EH (cell line): ENCODE data around the gene DOK1.

Experiments used
- DNase-seq: peaks from one replicate; pipeline ENCODE4 v3.0.0-alpha.2; 2015; ENCODE audit warnings: low read depth

Gene DOK1

DNA sequence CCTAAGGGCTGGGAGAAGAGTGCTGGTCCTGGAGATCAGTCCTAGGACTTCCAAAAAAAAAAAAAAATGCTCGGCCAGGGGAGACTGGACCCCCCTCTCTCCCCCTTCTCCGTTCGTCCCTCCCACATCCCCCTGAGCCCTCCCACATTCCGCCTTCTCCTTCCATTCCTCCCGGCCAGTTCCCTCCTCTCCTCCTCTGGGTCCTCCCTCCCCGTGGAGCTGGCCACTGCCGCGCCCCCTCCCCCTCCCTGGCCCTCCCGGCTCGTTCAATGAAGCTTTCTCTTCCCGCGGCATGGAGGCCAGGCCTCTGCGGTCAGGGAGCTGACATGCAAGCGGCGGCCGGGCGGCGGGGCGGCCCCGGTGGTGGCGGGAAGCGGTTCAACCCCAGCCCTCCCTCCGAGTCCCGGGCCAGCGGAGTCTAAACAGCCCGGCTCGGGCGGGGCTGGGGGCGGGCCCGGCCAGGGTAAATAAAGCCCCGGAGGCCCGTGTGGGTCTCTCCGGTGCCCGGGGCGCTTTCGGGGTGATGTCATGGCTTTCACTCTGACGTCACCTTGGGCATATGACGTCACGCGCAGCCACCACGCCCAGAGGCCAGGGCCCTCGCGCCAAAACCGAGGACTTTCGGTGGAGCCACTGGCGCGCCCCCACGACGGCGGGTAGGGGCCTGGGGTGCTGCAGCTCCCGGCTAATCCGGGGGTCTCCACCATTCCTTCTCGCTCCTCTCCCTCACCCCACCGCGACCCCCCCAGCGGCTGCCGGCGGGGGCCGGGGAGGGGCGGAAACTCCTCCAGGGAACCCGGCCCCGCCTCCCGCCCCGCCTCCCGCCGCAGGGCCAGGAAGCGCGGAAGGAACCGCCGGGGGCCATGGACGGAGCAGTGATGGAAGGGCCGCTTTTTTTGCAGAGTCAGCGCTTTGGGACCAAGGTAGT, at the start of gene DOK1, which contains the start of gene LOXL3:
DOK1 (plus strand) TSS at position 829 of the 928 bp plus-strand sequence; CDS start at position 864, 35 bp downstream.
LOXL3 (minus strand) TSS at position 51 of the 928 bp plus-strand sequence. CDS start 1,308 bp downstream, outside the sequence.
- DNase-seq: peak; percentile 96

GRCh38 chr2:74505448-74506246, 48.9 kb upstream of the DOK1 start:
- no peak for DNase-seq

- peak; percentile 98 for DNase-seq
Measured at GRCh38 chr2:74507145-74507925, 47.2 kb upstream of the DOK1 start, which contains the start of gene PCGF1. Gene PCGF1 (minus strand): TSS chr2:74507695. CDS start chr2:74507668, 27 bp downstream.

DNA sequence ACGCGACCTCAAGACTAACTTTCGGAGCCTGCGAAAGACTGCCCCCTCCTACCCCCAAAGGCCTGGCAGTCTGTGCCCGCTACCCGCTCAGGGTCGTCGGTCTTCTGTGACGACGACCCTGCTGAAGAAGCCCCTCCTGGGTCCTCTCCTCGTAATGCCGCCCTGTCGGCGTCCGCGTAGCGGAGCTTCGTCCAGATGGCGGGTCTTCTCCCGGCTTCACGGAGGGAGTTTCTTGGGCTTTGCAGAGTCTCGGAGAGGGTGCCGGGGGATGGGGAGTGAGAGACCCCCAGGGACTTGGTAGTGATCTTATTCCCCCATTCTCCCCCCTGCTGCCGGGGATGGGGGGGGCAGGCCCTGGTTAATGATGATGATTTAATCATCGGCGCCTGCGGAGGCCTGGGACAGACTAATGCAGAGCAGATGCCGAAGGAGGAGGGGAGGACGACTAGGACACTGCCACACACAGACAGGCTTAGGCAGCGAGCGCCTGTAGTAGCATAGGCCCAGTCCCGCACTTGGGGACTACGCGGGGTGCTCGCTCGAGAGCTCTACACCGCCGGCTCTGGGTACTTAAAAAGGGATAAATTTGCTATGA, 46.5 kb upstream of the DOK1 start:
- peak; percentile 85 for DNase-seq

DNA sequence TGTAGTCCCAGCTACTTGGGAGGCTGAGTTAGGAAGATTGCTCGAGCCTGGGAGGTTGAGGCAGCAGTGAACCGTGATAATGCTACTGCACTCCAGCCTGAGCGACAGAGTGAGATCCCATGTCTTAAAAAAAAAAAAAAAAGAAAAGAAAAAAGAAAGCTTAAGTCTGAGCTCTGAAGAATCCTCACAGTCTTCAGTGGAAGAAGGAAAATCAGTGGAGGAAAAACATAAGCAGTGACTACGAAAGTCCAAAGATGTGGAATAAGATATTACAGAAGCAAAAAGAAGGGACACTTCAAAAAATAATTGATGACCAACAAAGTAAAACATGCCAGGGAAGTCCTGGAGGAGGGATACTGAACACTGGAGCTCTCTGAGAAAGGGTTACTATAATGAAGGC, 44.2 kb upstream of the DOK1 start:
- DNase-seq: no peak

DNA sequence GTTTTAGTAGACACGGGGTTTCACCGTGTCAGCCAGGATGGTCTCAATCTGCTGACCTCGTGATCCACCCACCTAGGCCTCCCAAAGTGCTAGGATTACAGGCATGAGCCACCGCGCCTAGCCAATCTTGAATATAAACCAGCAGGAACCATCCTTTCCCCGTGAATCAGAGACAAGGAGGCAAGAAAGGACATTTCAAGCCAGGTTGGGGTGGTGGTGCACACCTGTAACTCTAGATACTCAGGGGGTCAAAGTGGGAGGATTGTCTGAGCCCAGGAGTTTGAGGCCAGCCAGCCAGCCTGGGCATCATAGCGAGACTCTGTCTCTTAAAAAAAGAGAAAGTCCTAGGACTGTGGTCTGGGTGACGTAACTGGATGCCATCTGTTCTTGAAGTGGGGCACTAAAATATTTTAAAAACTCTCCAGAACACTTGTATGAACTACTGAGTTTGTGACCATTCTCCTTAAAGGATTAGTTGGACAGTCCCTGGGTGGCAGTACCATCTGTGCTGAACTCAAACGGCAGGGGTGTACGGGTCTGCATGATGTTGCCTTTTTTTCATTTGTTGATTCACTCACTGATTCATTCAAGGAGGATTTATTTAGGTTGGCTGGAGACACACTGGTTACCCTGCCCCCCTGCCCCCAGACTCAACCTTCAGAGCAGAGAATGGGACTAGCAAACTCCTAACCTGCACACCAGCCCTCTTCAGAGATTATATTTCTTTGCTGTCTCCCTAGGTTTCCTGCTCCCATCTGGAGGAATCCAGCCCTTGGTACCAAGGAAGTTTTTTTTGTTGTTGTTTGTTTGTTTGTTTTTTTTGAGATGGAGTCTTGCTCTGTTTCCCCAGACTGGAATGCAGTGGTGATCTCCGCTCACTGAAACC, 43.2 kb upstream of the DOK1 start:
- DNase-seq: peak; percentile 38

- DNase-seq: no peak
Measured at GRCh38 chr2:74512744-74513604, 41.5 kb upstream of the DOK1 start.

DNA sequence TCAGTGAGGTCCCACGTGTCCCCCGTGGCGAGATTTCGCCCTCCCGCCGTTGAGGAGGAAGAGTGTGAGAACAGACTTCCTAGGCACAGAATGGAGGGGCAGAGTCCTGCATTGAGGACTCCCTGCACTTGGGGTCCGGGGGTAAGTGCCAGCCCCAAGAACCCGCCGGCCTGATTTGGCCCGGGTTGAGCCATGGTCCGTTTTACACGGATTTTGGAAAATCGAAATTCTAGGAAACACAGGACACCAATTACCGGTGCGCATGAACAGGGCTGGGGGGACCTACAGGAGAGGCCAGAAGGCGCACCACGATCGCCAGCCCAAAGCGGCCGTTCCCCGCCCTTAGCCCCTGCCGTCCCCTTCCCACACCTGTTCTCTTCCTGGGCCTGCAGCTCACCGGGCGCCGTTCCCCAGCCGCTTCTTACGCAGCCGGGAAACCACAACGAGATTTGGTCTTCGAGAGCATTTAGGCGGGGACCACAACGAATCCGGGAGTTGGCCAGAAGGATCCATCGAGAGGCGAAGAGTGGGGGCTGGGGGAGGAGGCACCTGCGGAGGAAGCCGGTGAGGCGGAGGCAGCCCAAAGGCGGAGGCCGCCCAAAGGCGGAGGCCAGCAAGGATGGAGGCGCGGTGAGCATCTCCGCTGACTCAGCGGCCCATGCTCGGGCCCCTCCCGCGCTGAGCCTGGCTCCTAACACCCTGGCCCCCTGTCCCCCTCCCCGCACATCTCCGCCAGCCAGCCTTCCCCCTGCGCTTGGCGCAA, 40.7 kb upstream of the DOK1 start:
- DNase-seq: no peak

- peak; percentile 32 for DNase-seq
Measured at GRCh38 chr2:74514368-74515270, 39.9 kb upstream of the DOK1 start, which contains the start of gene TLX2. Gene TLX2 (plus strand): TSS chr2:74514450. CDS start chr2:74514807, 357 bp downstream.

DNA sequence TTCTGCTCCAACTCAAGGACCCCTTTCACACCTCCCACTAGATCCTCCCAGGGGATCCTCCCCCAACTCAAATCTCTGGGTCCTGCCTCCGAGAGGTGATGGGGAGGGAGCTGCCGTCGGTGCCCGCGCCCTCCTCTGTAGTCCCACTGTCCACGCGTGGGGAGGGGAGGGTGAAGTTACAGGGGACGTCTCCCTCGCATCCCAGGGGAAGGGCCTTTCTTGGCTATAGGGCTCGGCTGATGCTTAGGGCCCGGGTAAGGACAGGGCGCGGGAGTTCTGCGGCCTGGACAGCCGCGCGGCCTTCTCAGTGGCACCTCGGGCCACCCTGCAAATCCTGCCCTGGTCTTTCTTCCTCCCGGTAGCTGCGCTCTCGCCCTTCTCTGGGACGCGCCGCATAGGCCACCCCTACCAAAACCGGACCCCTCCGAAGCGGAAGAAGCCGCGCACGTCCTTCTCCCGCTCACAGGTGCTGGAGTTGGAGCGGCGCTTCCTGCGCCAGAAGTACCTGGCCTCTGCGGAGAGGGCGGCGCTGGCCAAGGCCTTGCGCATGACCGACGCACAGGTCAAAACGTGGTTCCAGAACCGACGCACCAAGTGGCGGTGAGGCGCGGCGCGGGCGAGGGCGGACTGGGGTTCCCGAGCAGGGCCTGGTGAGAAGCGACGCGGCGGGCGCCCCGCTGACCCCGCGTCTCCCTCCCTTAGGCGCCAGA, 39.1 kb upstream of the DOK1 start:
- DNase-seq: no peak

GRCh38 chr2:74515981-74516633, 38.4 kb upstream of the DOK1 start:
- DNase-seq: no peak

DNA sequence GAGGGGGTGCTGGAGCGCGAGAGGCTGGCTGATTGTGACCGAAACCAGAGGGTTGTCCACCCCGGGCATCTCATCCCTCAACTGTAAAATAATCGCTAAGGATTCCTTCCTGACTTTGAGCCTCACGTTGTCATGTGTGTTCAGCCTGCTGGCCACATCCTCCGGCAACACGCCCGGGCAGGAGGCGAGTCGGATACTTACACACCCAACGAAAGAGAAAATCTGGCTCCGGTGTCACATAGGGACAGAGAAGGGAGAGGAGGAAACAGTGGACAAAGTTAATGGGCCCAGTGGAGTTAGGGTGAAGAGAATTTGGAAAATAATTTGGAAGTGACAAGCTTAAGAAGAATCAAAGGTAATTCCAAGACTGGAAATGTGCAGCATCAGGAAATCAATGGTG, 37.9 kb upstream of the DOK1 start:
- no peak for DNase-seq

- DNase-seq: no peak
Measured at GRCh38 chr2:74522516-74522915, 32.0 kb upstream of the DOK1 start.

GRCh38 chr2:74524005-74524404, 30.5 kb upstream of the DOK1 start:
- no peak for DNase-seq

DNA sequence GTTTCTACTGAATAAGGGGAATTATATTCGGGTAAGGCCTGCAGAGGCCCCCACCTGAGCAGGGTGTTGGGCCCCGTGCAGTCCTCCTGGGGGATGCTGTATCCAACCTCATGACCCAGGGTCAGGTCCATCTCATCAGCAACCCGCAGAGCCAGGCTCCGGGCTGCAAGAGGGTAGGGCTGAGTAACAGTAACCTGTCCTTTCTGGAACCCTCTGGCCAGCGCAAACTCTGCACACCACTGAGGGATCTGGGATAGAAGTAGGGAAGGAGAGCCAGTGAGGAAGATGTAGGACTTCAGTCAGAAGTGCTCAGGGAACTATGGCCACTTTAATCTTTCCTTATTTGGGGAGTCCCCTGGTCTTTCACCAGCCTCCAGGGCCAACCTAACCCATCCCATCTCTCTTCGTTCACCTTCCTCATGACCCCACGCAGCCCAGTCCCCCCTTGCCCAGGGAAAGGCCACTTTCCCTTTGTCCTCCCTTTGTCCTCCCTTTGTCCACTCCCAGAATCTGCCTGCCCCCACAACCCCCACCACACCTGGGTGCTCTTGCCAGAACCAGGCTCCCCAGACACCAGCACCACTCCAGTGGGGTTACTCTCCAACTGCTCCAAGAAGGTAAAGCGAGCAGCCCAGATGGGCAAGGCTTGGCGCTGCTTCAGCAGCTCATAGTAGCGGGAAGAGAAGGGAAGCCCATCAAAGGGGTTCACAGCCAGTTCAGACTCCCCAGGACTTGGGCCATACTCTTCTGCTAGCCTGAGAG, 29.4 kb upstream of the DOK1 start:
- no peak for DNase-seq
